ENCODE measurements around the gene SLC15A3. TPM values are rescaled to one million over a fixed set of nuclear protein-coding genes. Genes with fewer than 3 reads are reported as not detected.

The SLC15A3 gene
- total RNA-seq, 1 experiment from 2014 or later, result 0.43 TPM

DNA sequence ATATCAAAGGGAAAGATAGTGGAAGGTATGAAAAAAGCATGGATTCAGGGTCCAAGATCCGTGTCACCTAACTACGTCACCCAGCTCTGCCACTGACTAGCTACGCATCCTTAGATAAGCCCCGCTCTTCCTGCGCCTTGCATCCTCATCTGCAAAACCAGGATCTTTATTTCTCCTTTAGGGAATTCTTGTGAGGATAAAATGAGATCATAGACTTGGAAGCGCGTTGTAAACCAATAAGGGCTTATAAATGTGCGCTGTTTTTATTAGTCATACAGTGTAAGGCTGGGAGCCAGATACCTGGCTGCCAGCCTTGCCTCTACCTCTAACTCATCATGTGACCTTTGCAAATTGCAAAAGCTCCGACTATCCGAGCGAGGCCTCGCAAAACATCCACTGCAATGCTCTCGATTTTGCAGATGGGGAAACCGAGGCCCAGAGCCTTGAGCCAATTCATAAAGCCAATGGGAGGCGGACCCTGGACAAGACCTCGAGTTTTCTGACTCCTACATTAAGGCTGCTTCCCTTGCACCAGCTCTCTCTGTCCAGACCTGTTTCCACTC is 46.3 kb downstream of the SLC15A3 start:
- Histone ChIP-seq H3K4me3 (ENCODE audit: low read depth, low read length) (peak overlapping the region; percentile 77), H3K36me3 (ENCODE audit: control insufficient read depth, insufficient read depth, low read length) (peaks cover 4% of the 10 kb centered on the region; the same call in 1 of the 2 replicates), H3K9me3 (no peaks in the 10 kb centered on the region), H3K4me1 (no peaks in the 10 kb centered on the region; the same call in 1 of the 2 replicates), H3K27me3 (replicated peaks; ENCODE audit: control insufficient read depth, insufficient read depth, low read length) (no peaks in the 10 kb centered on the region)
- POLR2A ChIA-PET, result interaction anchor here (1.0 kb wide), 2 partner anchors 8 to 10 kb away, joined by 3 to 5 read pairs; partner anchors contain the start of gene TMEM109
- no peaks in the 10 kb centered on the region for H3K9me3 Mint-ChIP-seq (ENCODE audit: unreplicated experiment)
- intact Hi-C loops (cut with micrococcal nuclease; ENCODE audit: unreplicated experiment), result loop anchor here (2.0 kb wide), 1 partner anchor 35 kb away; no protein-coding TSS in a partner anchor
- BruUV-seq (replicated peaks), result no TSS peak
- TF ChIP-seq, protein P1, sequence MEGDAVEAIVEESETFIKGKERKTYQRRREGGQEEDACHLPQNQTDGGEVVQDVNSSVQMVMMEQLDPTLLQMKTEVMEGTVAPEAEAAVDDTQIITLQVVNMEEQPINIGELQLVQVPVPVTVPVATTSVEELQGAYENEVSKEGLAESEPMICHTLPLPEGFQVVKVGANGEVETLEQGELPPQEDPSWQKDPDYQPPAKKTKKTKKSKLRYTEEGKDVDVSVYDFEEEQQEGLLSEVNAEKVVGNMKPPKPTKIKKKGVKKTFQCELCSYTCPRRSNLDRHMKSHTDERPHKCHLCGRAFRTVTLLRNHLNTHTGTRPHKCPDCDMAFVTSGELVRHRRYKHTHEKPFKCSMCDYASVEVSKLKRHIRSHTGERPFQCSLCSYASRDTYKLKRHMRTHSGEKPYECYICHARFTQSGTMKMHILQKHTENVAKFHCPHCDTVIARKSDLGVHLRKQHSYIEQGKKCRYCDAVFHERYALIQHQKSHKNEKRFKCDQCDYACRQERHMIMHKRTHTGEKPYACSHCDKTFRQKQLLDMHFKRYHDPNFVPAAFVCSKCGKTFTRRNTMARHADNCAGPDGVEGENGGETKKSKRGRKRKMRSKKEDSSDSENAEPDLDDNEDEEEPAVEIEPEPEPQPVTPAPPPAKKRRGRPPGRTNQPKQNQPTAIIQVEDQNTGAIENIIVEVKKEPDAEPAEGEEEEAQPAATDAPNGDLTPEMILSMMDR (IDR thresholded peaks at IDR 0.05; ENCODE audit: insufficient read depth in 1 of 2, low read depth in 1 of 2, low read length in 1 of 2, severe bottlenecking in 1 of 2, unreplicated experiment in 1 of 2), result no peak
- no peaks in the 10 kb centered on the region for H3K4me1 Mint-ChIP-seq (ENCODE audit: low read depth, unreplicated experiment)
- H3K27me3 Mint-ChIP-seq (ENCODE audit: insufficient read depth, unreplicated experiment), result peaks cover under 1% of the 10 kb centered on the region
- peak overlapping the region; percentile 80 for H3K4me3 Mint-ChIP-seq (ENCODE audit: unreplicated experiment)
- CTCF ChIA-PET, result interaction anchor here (0.9 kb wide), 2 partner anchors 8 to 18 kb away, joined by 3 to 4 read pairs; partner anchors contain the start of gene TMEM109
- peaks cover 30% of the 10 kb centered on the region for H3K36me3 Mint-ChIP-seq (ENCODE audit: insufficient read depth, unreplicated experiment)
- H3K27ac Mint-ChIP-seq (ENCODE audit: unreplicated experiment), result peak overlapping the region; percentile 86
- DNase-seq, result no peak

DNA sequence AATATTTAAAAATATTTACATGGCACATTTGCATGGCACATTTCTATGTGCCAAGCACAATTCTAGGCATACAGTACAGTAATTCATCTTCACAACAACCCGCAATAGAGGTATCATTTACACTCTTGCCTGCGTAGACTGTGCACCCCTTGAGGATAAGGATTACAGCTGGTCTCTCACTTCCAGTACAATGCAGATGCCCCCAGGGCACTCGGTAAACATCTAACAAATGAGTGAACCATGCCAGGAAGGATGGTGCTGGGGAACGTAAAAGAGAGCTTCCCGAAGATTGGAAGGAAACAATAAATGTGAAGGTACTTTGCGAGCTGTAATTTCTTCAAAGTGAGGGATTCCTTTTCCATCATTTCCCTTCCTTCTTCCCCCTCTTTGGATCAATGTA is 46.9 kb downstream of the SLC15A3 start:
- Mint-ChIP-seq H3K27me3 (ENCODE audit: insufficient read depth, unreplicated experiment) (no peaks in the 10 kb centered on the region), H3K36me3 (ENCODE audit: insufficient read depth, unreplicated experiment) (peaks cover 36% of the 10 kb centered on the region), H3K27ac (ENCODE audit: unreplicated experiment) (peak overlapping the region; percentile 86), H3K4me1 (ENCODE audit: low read depth, unreplicated experiment) (no peaks in the 10 kb centered on the region), H3K9me3 (ENCODE audit: unreplicated experiment) (no peaks in the 10 kb centered on the region), H3K4me3 (ENCODE audit: unreplicated experiment) (peak overlapping the region; percentile 80)
- intact Hi-C loops (cut with micrococcal nuclease; ENCODE audit: unreplicated experiment), result no loop called here
- no peaks in the 10 kb centered on the region for H3K27me3 ChIP-seq (replicated peaks; ENCODE audit: control insufficient read depth, insufficient read depth, low read length)
- H3K9me3 ChIP-seq, result no peaks in the 10 kb centered on the region
- H3K4me3 ChIP-seq (ENCODE audit: low read depth, low read length), result peak overlapping the region; percentile 77
- no peak for DNase-seq
- peaks cover 4% of the 10 kb centered on the region; the same call in 1 of the 2 replicates for H3K36me3 ChIP-seq (ENCODE audit: control insufficient read depth, insufficient read depth, low read length)
- POLR2A ChIA-PET, result interaction anchor here (1.0 kb wide), 2 partner anchors 9 to 10 kb away, joined by 3 to 5 read pairs; partner anchors contain the start of gene TMEM109
- TF ChIP-seq, protein P1 (IDR thresholded peaks at IDR 0.05; ENCODE audit: insufficient read depth in 1 of 2, low read depth in 1 of 2, low read length in 1 of 2, severe bottlenecking in 1 of 2, unreplicated experiment in 1 of 2), result no peak
- no peaks in the 10 kb centered on the region; the same call in 1 of the 2 replicates for H3K4me1 ChIP-seq
- CTCF ChIA-PET, result interaction anchor here (0.9 kb wide), 1 partner anchor 8 kb away, joined by 4 read pairs; the partner anchor contains the start of gene TMEM109
- TSS peak; percentile 51 for BruUV-seq (replicated peaks)

DNA sequence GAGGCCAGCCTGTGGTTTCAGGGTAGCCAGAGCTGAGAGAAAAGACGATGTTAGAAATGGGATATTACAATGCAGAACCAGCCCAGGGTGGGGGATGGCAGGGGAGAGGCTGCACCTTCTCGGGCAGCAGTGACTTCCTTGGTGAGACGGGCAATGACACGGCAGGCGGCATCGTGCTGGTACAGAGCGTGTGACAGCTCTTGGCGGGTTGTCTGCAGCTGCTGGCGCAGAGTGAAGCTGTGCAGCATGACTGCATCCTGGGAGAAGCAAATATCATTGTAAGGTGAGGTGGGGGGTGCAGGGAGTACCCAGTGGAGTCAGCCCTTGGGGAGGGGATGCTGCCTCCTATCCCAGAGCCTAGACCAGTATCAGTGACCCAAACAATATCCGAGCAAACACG is 49.4 kb downstream of the SLC15A3 start:
- no peak overlapping the region for H3K27ac Mint-ChIP-seq (ENCODE audit: unreplicated experiment)

More for the DNA sequence above, 49.4 kb downstream of the SLC15A3 start:
- DNase-seq, result no peak
- Histone ChIP-seq H3K4me3 (ENCODE audit: low read depth, low read length) (no peak overlapping the region), H3K27me3 (replicated peaks; ENCODE audit: control insufficient read depth, insufficient read depth, low read length) (no peaks in the 10 kb centered on the region), H3K9me3 (no peaks in the 10 kb centered on the region), H3K36me3 (ENCODE audit: control insufficient read depth, insufficient read depth, low read length) (peaks cover 7% of the 10 kb centered on the region), H3K4me1 (no peaks in the 10 kb centered on the region; the same call in 1 of the 2 replicates)
- Mint-ChIP-seq H3K4me3 (ENCODE audit: unreplicated experiment) (no peak overlapping the region), H3K27me3 (ENCODE audit: insufficient read depth, unreplicated experiment) (no peaks in the 10 kb centered on the region), H3K9me3 (ENCODE audit: unreplicated experiment) (no peaks in the 10 kb centered on the region), H3K36me3 (ENCODE audit: insufficient read depth, unreplicated experiment) (peaks cover 59% of the 10 kb centered on the region), H3K4me1 (ENCODE audit: low read depth, unreplicated experiment) (no peaks in the 10 kb centered on the region)
- intact Hi-C loops (cut with micrococcal nuclease; ENCODE audit: unreplicated experiment), result no loop called here
- BruUV-seq (replicated peaks), result no TSS peak
- TF ChIP-seq, protein P1 (IDR thresholded peaks at IDR 0.05; ENCODE audit: insufficient read depth in 1 of 2, low read depth in 1 of 2, low read length in 1 of 2, severe bottlenecking in 1 of 2, unreplicated experiment in 1 of 2), result no peak
- ChIA-PET CTCF (no interaction called here), POLR2A (no interaction called here)

All from Caco-2 (cell line).